ENCODE measurements around the gene PAFAH1B2. TPM values are rescaled to one million over a fixed set of nuclear protein-coding genes. Genes with fewer than 3 reads are reported as not detected.
"Not testable (repeated sequence)": the region's sequence is repeated elsewhere in the genome, so short reads cannot be mapped to it uniquely, and the experiment has no call there.

Gene PAFAH1B2
- total RNA-seq, 1 donor from 2014 or later: 72.3 TPM

- no peaks in the 10 kb centered on the region for H3K9me3 Mint-ChIP-seq
- peaks cover 6% of the 10 kb centered on the region for H3K27me3 Mint-ChIP-seq (ENCODE audit: low read depth)
- H3K27ac Mint-ChIP-seq: no peak overlapping the region
- H3K4me1 Mint-ChIP-seq (ENCODE audit: low read depth): peaks cover 2% of the 10 kb centered on the region
- no peak overlapping the region for H3K4me3 Mint-ChIP-seq (ENCODE audit: low read depth)
- intact Hi-C loops (cut with micrococcal nuclease): loop anchor here (5.0 kb wide), 1 partner anchor 73 kb away; no protein-coding TSS in a partner anchor
- no peaks in the 10 kb centered on the region for H3K36me3 Mint-ChIP-seq (ENCODE audit: low read depth)
- DNase-seq (ENCODE audit: low spot score): no peak
Observed at GRCh38 chr11:117134431-117134830, 9.7 kb upstream of the PAFAH1B2 start.

- not testable (repeated sequence) for H3K9me3 Mint-ChIP-seq; H3K4me3 Mint-ChIP-seq (ENCODE audit: low read depth); DNase-seq (ENCODE audit: low spot score); H3K4me1 Mint-ChIP-seq (ENCODE audit: low read depth); H3K27ac Mint-ChIP-seq; H3K36me3 Mint-ChIP-seq (ENCODE audit: low read depth); H3K27me3 Mint-ChIP-seq (ENCODE audit: low read depth)
- intact Hi-C loops (cut with micrococcal nuclease): loop anchor here (5.0 kb wide), 1 partner anchor 72 kb away; no protein-coding TSS in a partner anchor
Observed at GRCh38 chr11:117134979-117135378, 9.1 kb upstream of the PAFAH1B2 start.

GRCh38 chr11:117137223-117138086 lies 6.6 kb upstream of the PAFAH1B2 start:
- H3K4me1 Mint-ChIP-seq (ENCODE audit: low read depth); H3K27ac Mint-ChIP-seq; intact Hi-C loops (cut with micrococcal nuclease); H3K4me3 Mint-ChIP-seq (ENCODE audit: low read depth); H3K9me3 Mint-ChIP-seq; DNase-seq (ENCODE audit: low spot score); H3K36me3 Mint-ChIP-seq (ENCODE audit: low read depth): not testable (repeated sequence)
- peaks cover 17% of the 10 kb centered on the region for H3K27me3 Mint-ChIP-seq (ENCODE audit: low read depth)

GRCh38 chr11:117143390-117143789 lies 697 bp upstream of the PAFAH1B2 start:
- peak overlapping the region; percentile 88 for H3K27ac Mint-ChIP-seq
- peaks cover 38% of the 10 kb centered on the region for H3K4me1 Mint-ChIP-seq (ENCODE audit: low read depth)
- no peaks in the 10 kb centered on the region for H3K9me3 Mint-ChIP-seq
- DNase-seq (ENCODE audit: low spot score): peak; percentile 10
- peak overlapping the region; percentile 100 for H3K4me3 Mint-ChIP-seq (ENCODE audit: low read depth)
- peaks cover 11% of the 10 kb centered on the region for H3K27me3 Mint-ChIP-seq (ENCODE audit: low read depth)
- intact Hi-C loops (cut with micrococcal nuclease): loop anchor here (5.0 kb wide), 2 partner anchors 46 to 371 kb away; partner anchors contain the start of genes BUD13 and SIK3
- peaks cover 33% of the 10 kb centered on the region for H3K36me3 Mint-ChIP-seq (ENCODE audit: low read depth)

GRCh38 chr11:117144477-117145392 lies 648 bp downstream of the PAFAH1B2 start:
- intact Hi-C loops (cut with micrococcal nuclease): loop anchor here (1.0 to 5.0 kb wide), 3 partner anchors 34 to 372 kb away; partner anchors contain the start of genes BUD13, SIDT2 and SIK3
- Mint-ChIP-seq H3K27ac (peak overlapping the region; percentile 95), H3K4me1 (ENCODE audit: low read depth) (peaks cover 40% of the 10 kb centered on the region), H3K27me3 (ENCODE audit: low read depth) (peaks cover 9% of the 10 kb centered on the region), H3K4me3 (ENCODE audit: low read depth) (peak overlapping the region; percentile 100), H3K9me3 (no peaks in the 10 kb centered on the region), H3K36me3 (ENCODE audit: low read depth) (peaks cover 37% of the 10 kb centered on the region)
- peak; percentile 33 for DNase-seq (ENCODE audit: low spot score)

- Mint-ChIP-seq H3K36me3 (ENCODE audit: low read depth) (peaks cover 39% of the 10 kb centered on the region), H3K27me3 (ENCODE audit: low read depth) (peaks cover 3% of the 10 kb centered on the region), H3K4me3 (ENCODE audit: low read depth) (peak overlapping the region; percentile 100), H3K27ac (peak overlapping the region; percentile 95), H3K9me3 (no peaks in the 10 kb centered on the region), H3K4me1 (ENCODE audit: low read depth) (peaks cover 41% of the 10 kb centered on the region)
- intact Hi-C loops (cut with micrococcal nuclease): loop anchor here (1.0 kb wide), 1 partner anchor 33 kb away; the partner anchor contains the start of gene SIDT2
- no peak for DNase-seq (ENCODE audit: low spot score)
Observed at GRCh38 chr11:117145393-117145761, 1.3 kb downstream of the PAFAH1B2 start.

GRCh38 chr11:117146521-117146920 lies 2.4 kb downstream of the PAFAH1B2 start:
- DNase-seq (ENCODE audit: low spot score): no peak
- intact Hi-C loops (cut with micrococcal nuclease): no loop called here
- H3K9me3 Mint-ChIP-seq: no peaks in the 10 kb centered on the region
- no peak overlapping the region for H3K27ac Mint-ChIP-seq
- H3K27me3 Mint-ChIP-seq (ENCODE audit: low read depth): peaks cover 1% of the 10 kb centered on the region
- peaks cover 44% of the 10 kb centered on the region for H3K4me1 Mint-ChIP-seq (ENCODE audit: low read depth)
- peaks cover 42% of the 10 kb centered on the region for H3K36me3 Mint-ChIP-seq (ENCODE audit: low read depth)
- H3K4me3 Mint-ChIP-seq (ENCODE audit: low read depth): peak overlapping the region; percentile 100

GRCh38 chr11:117152066-117152465 lies 8.0 kb downstream of the PAFAH1B2 start:
- H3K4me3 Mint-ChIP-seq (ENCODE audit: low read depth): no peak overlapping the region
- intact Hi-C loops (cut with micrococcal nuclease): no loop called here
- peaks cover 19% of the 10 kb centered on the region for H3K4me1 Mint-ChIP-seq (ENCODE audit: low read depth)
- H3K9me3 Mint-ChIP-seq: no peaks in the 10 kb centered on the region
- H3K27ac Mint-ChIP-seq: no peak overlapping the region
- no peaks in the 10 kb centered on the region for H3K27me3 Mint-ChIP-seq (ENCODE audit: low read depth)
- no peak for DNase-seq (ENCODE audit: low spot score)
- H3K36me3 Mint-ChIP-seq (ENCODE audit: low read depth): peaks cover 47% of the 10 kb centered on the region

GRCh38 chr11:117154468-117154867 lies 10.4 kb downstream of the PAFAH1B2 start:
- Mint-ChIP-seq H3K27ac (no peak overlapping the region), H3K9me3 (no peaks in the 10 kb centered on the region), H3K4me1 (ENCODE audit: low read depth) (peaks cover 14% of the 10 kb centered on the region), H3K4me3 (ENCODE audit: low read depth) (no peak overlapping the region), H3K27me3 (ENCODE audit: low read depth) (no peaks in the 10 kb centered on the region), H3K36me3 (ENCODE audit: low read depth) (peaks cover 48% of the 10 kb centered on the region)
- no peak for DNase-seq (ENCODE audit: low spot score)
- intact Hi-C loops (cut with micrococcal nuclease): no loop called here

GRCh38 chr11:117157507-117157906 lies 13.4 kb downstream of the PAFAH1B2 start:
- Mint-ChIP-seq H3K36me3 (ENCODE audit: low read depth) (peaks cover 46% of the 10 kb centered on the region), H3K4me1 (ENCODE audit: low read depth) (peaks cover 7% of the 10 kb centered on the region), H3K27ac (no peak overlapping the region), H3K4me3 (ENCODE audit: low read depth) (no peak overlapping the region), H3K27me3 (ENCODE audit: low read depth) (no peaks in the 10 kb centered on the region), H3K9me3 (no peaks in the 10 kb centered on the region)
- intact Hi-C loops (cut with micrococcal nuclease): no loop called here
- no peak for DNase-seq (ENCODE audit: low spot score)

GRCh38 chr11:117159892-117160291 lies 15.8 kb downstream of the PAFAH1B2 start:
- intact Hi-C loops (cut with micrococcal nuclease): no loop called here
- peaks cover 4% of the 10 kb centered on the region for H3K4me1 Mint-ChIP-seq (ENCODE audit: low read depth)
- H3K9me3 Mint-ChIP-seq: no peaks in the 10 kb centered on the region
- H3K27me3 Mint-ChIP-seq (ENCODE audit: low read depth): no peaks in the 10 kb centered on the region
- no peak overlapping the region for H3K27ac Mint-ChIP-seq
- no peak for DNase-seq (ENCODE audit: low spot score)
- no peak overlapping the region for H3K4me3 Mint-ChIP-seq (ENCODE audit: low read depth)
- peaks cover 54% of the 10 kb centered on the region for H3K36me3 Mint-ChIP-seq (ENCODE audit: low read depth)

- intact Hi-C loops (cut with micrococcal nuclease): no loop called here
- peaks cover 4% of the 10 kb centered on the region for H3K4me1 Mint-ChIP-seq (ENCODE audit: low read depth)
- H3K4me3 Mint-ChIP-seq (ENCODE audit: low read depth): no peak overlapping the region
- no peaks in the 10 kb centered on the region for H3K27me3 Mint-ChIP-seq (ENCODE audit: low read depth)
- H3K9me3 Mint-ChIP-seq: no peaks in the 10 kb centered on the region
- no peak for DNase-seq (ENCODE audit: low spot score)
- H3K27ac Mint-ChIP-seq: no peak overlapping the region
- peaks cover 58% of the 10 kb centered on the region for H3K36me3 Mint-ChIP-seq (ENCODE audit: low read depth)
Observed at GRCh38 chr11:117160826-117161225, 16.7 kb downstream of the PAFAH1B2 start.

Measured in activated T-helper 2 cell treated with anti-CD3 and anti-CD28 coated beads, Interferon-gamma antibody, Interleukin-2, Interleukin-4, amounts not matched to agents 10 μg/mL and 5 μg/mL and 100 μg/mL, durations not matched to agents 14 hours and 24 hours and 36 hours (primary cell).